ENCODE measurements around the gene AMZ1.

Gene AMZ1

GRCh38 chr7:2646680-2647571 is 41.1 kb upstream of the AMZ1 start:
- Histone ChIP-seq H3K27ac (no peak overlapping the region), H3K79me2 (peaks cover 3% of the 10 kb centered on the region), H2AFZ (no peak overlapping the region), H3K9ac (no peak overlapping the region), H3K36me3 (ENCODE audit: control insufficient read depth, insufficient read depth, low read length) (no peaks in the 10 kb centered on the region), H3K4me3 (ENCODE audit: low read depth, low read length) (no peak overlapping the region), H3K4me1 (peaks cover under 1% of the 10 kb centered on the region), H3K4me2 (ENCODE audit: low read length) (no peak overlapping the region), H3K27me3 (ENCODE audit: control insufficient read depth, insufficient read depth, low read length) (no peaks in the 10 kb centered on the region), H3K9me3 (ENCODE audit: control insufficient read depth, low read length) (no peaks in the 10 kb centered on the region)
- TF ChIP-seq, protein P1, sequence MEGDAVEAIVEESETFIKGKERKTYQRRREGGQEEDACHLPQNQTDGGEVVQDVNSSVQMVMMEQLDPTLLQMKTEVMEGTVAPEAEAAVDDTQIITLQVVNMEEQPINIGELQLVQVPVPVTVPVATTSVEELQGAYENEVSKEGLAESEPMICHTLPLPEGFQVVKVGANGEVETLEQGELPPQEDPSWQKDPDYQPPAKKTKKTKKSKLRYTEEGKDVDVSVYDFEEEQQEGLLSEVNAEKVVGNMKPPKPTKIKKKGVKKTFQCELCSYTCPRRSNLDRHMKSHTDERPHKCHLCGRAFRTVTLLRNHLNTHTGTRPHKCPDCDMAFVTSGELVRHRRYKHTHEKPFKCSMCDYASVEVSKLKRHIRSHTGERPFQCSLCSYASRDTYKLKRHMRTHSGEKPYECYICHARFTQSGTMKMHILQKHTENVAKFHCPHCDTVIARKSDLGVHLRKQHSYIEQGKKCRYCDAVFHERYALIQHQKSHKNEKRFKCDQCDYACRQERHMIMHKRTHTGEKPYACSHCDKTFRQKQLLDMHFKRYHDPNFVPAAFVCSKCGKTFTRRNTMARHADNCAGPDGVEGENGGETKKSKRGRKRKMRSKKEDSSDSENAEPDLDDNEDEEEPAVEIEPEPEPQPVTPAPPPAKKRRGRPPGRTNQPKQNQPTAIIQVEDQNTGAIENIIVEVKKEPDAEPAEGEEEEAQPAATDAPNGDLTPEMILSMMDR (IDR thresholded peaks at IDR 0.05), result no peak

DNA sequence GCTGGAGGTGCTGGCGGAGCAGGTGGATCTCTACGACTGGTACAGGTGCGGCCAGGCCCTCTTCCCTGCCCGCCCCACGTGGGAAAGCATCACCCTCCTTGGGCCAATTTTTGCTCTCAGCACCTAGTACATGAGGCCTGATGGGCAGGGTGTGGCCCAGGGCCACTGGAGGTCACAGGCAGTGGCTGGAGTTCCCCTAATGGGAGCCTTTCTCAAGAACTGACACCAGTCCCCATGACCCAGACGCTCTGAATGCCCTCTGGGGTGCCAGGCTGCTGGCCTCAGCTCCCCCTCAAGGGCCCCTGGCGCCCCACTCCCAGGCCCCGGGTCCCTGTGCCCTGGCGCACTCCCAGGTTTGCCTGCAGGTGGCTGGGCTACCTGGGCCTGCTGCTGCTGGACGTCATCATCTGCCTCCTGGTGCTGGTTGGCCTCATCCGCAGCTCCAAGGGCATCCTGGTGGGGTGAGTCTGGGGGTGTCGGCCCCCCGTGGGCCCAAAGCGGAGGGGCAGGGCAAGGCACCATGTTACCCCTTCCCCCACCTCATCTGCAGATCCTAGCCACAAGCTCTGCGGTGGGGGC is 40.3 kb upstream of the AMZ1 start:
- H3K9ac ChIP-seq, result no peak overlapping the region
- H3K4me2 ChIP-seq (ENCODE audit: low read length), result no peak overlapping the region
- no peak overlapping the region for H3K4me3 ChIP-seq (ENCODE audit: low read depth, low read length)
- no peaks in the 10 kb centered on the region for H3K9me3 ChIP-seq (ENCODE audit: control insufficient read depth, low read length)
- H3K36me3 ChIP-seq (ENCODE audit: control insufficient read depth, insufficient read depth, low read length), result no peaks in the 10 kb centered on the region
- no peak overlapping the region for H2AFZ ChIP-seq
- H3K27ac ChIP-seq, result no peak overlapping the region
- no peaks in the 10 kb centered on the region for H3K79me2 ChIP-seq
- no peaks in the 10 kb centered on the region for H3K27me3 ChIP-seq (ENCODE audit: control insufficient read depth, insufficient read depth, low read length)
- TF ChIP-seq, protein P1 (IDR thresholded peaks at IDR 0.05), result no peak
- no peaks in the 10 kb centered on the region for H3K4me1 ChIP-seq

GRCh38 chr7:2649139-2649838 is 38.7 kb upstream of the AMZ1 start:
- Histone ChIP-seq H3K4me2 (ENCODE audit: low read length) (no peak overlapping the region), H3K4me1 (no peaks in the 10 kb centered on the region), H3K9me3 (ENCODE audit: control insufficient read depth, low read length) (no peaks in the 10 kb centered on the region), H3K36me3 (ENCODE audit: control insufficient read depth, insufficient read depth, low read length) (no peaks in the 10 kb centered on the region), H2AFZ (no peak overlapping the region), H3K4me3 (ENCODE audit: low read depth, low read length) (no peak overlapping the region), H3K27ac (no peak overlapping the region), H3K79me2 (no peaks in the 10 kb centered on the region), H3K27me3 (ENCODE audit: control insufficient read depth, insufficient read depth, low read length) (no peaks in the 10 kb centered on the region), H3K9ac (no peak overlapping the region)
- TF ChIP-seq, protein P1 (IDR thresholded peaks at IDR 0.05), result no peak

DNA sequence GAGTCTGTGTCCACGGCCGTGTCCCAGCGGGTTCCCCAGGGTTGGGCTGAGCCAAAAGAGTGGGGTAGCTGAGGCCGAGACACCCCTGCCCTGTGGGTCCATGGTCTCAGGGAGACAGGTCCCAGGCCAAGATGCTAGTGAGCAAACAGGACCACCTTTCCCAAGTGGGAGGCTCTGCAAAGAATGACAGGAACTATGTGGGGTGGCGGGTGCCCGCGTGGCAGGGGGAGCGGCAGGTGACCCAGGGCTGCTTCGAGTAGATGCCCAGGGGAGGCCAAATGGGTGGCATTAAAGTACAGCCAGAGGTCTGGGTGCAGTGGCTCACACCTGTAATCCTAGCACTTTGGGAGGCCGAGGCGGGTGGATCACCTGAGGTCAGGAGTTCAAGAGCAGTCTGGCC is 38.0 kb upstream of the AMZ1 start:
- Histone ChIP-seq H3K9ac (no peak overlapping the region), H3K4me2 (ENCODE audit: low read length) (no peak overlapping the region), H3K36me3 (ENCODE audit: control insufficient read depth, insufficient read depth, low read length) (no peaks in the 10 kb centered on the region), H3K9me3 (ENCODE audit: control insufficient read depth, low read length) (no peaks in the 10 kb centered on the region), H3K27ac (no peak overlapping the region), H3K79me2 (no peaks in the 10 kb centered on the region), H3K4me1 (no peaks in the 10 kb centered on the region), H2AFZ (no peak overlapping the region), H3K4me3 (ENCODE audit: low read depth, low read length) (no peak overlapping the region), H3K27me3 (ENCODE audit: control insufficient read depth, insufficient read depth, low read length) (no peaks in the 10 kb centered on the region)
- TF ChIP-seq, protein P1 (IDR thresholded peaks at IDR 0.05), result no peak
